ENCODE measurements around the gene NSD2.
"Not testable (repeated sequence)": the region's sequence is repeated elsewhere in the genome, so short reads cannot be mapped to it uniquely, and the experiment has no call there.

The NSD2 gene

GRCh38 chr4:1984406-1985191 lies 113.4 kb downstream of the NSD2 start:
- DNase-seq (ENCODE audit: low read depth, low spot score): no peak

DNA sequence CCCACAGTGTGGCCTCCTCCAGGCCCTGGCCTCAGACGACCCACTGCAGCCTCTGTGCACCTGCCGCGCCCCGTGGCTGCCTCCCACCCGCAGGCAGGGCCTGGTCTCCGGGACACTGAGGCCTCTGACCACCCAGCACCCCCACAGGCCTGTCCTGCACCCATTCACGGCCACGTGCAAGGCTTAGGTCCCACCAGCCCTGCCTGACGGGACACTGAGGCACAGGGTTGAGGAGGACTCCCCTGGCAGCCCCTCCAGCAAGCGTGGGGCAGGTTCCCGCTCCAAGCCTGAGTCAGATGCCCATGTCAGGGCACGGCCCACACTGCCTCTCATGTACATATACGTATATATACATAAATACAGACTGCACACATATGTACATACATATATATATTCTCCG lies 114.1 kb downstream of the NSD2 start:
- no peak for DNase-seq (ENCODE audit: low read depth, low spot score)

DNA sequence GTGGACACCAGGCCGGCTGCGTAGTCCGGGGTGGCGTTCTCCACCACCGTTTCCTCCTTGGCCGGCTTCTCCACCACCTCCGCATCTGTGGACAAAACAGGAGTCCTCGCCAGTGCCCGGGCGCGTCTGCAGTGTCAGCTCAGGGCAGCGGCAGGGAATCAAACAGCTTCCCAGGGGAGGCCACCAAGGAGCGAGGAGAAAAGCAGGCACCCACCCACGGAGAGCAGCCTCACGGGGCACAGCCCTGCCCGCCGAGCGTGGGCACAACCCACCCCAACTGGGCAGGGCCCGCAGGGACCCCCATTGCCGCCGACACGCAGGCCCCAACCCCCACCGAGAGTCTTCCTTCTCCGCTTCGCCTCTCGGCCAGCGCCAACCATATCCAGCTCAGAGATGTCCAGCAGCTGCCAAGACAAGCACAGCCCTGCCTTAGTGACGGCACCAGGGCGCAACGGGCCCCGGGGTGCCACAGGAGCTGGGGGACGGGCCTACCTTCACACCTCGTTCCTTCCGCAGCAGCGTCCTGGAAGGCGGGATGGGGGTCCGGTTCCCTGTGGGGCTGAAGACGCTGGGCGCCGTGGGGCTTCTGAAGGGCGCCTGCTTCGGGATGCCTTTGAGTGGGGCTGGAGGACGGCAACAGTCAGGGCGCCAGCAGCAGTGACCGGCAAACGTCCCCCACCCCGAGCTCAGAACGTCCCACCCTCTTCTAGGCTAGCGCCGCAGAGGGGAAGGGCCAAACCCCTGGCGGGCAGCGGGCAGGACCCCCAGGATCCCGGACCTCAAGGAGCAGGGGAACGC lies 114.8 kb downstream of the NSD2 start:
- DNase-seq (ENCODE audit: low read depth, low spot score): no peak

GRCh38 chr4:1986578-1987210 lies 115.5 kb downstream of the NSD2 start:
- no peak for DNase-seq (ENCODE audit: low read depth, low spot score)

DNA sequence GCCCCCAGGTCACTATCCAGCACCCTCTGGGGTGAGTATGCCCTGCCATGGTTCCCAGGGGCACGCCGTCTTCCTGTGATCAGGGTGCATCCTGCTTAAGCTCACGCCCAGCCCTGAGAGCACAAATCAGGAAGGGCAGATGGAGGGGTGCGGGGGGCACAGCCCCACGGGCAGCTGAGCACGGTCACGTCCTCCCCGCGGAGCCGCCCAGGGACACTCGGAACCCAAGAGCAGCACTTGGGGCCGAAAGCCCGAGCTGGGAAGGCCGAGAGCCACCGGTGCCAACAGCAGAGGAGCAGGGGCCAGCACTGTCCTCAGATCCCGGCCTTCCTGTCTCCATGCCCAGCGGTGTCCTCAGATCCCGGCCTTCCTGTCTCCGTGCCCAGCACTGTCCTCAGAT lies 116.1 kb downstream of the NSD2 start:
- DNase-seq (ENCODE audit: low read depth, low spot score): no peak

GRCh38 chr4:1987721-1988326 lies 116.6 kb downstream of the NSD2 start:
- DNase-seq (ENCODE audit: low read depth, low spot score): no peak

DNA sequence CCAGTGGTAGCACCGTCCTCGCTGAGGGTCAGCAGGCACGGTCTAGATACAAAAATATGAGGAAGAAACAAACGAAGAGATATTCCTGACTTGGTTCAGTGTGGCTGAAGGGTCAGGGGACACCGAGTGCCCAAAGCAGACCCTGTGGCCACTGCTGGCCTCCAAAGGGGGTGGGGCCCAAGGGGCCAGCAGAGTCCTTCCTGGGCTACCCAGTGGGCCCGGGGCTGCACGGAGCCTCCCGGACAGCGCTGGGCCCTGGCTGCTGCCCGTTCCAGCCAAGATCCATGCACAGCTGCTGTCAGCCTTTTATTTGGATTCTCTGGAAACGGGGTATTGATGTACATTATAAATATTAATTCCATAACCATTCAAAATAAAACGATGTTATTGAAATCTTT lies 117.1 kb downstream of the NSD2 start:
- no peak for DNase-seq (ENCODE audit: low read depth, low spot score)

- no peak for DNase-seq (ENCODE audit: low read depth, low spot score)
Measured at GRCh38 chr4:1989533-1990347, 118.5 kb downstream of the NSD2 start.

DNA sequence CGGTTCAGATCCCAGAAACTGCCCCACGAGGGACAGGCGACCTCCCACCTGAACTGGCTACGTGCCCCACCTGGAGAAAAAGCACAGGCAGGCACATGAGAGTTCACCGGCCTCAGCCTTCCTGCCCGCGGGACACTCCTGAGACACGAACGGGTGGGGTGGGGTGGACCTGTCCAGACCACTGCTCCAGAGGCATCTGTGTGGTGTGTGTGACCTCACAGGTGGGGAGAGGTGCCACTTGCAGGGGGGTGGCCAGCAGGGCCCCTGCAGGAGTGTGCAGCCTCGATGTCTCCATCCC lies 119.1 kb downstream of the NSD2 start:
- DNase-seq (ENCODE audit: low read depth, low spot score): no peak

DNA sequence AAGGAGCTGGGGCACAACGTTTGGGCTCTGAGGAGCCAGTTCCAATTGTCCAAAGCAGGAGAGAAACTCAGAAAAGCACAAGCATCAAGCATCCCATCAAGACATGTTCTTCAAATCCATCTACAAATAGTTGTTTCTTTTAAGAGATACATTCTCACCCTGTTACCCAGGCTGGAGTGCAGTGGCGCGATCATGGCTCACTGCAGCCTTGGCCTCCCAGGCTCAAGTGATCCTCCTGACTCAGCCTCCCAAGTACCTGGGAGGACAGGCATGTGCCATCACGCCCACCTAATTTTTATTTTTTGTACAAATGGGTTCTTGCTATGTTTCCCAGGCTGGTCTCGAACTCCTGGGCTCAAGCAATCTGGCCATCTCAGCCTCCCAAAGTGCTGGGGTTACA lies 119.5 kb downstream of the NSD2 start:
- DNase-seq (ENCODE audit: low read depth, low spot score): no peak

DNA sequence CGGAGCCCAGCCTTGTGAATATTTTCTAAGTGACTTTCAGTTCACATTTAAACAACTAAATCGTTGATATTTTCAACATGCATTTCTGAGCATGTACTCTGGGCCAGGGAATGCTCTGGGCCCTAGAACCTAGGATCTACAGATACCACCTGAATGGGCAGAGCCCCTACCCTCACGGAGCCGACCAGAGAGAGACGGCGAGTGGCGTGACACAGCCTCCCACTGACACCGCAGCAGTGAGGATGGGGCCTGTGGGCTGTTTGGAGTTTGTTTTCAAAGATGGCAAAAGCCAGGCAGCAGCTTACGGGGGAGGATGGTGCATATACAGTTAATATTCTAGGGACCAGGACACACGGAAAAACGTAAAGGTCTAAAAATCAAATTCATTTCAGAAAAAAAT lies 119.9 kb downstream of the NSD2 start:
- DNase-seq (ENCODE audit: low read depth, low spot score): no peak

DNA sequence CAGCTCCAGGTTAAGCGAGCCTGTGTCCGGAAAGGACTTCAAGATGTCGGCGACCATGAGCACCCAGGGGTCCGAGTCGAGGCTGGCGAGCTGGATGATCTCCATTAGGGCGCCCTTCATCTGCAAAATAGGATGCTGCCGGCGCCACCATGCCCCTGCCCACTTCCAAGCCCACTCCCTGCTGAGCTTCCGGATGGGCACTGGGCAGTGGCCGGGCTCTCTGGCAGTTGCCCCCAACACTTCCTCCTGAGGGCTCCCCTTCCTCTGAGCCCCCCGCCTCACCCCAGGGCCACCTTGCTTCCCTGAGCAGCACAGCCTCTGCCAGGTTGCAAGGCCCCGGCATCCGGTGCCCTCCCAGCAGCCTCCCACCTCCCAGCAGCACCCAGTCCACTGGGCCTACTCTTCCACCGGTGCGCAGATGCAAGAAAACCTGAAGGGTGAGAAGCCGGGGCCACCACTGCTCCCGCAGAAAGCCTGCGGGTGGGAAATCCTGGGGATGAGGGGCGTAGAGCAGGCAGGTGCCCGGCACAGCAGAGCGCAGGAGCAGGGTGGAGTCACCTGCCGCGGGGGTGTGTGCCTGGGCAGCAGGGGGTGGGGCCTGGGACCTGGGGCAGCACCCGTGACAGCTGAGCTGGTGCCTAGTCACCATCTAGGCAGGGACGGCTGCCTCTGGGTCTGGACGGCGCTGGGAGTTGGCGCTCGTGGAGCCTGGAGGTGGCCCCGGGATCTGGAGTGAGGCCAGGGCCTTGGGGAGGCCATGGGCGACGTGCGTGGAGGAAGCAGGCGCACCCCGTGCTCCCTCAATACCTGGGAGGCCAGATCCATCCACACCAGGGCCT lies 120.6 kb downstream of the NSD2 start:
- DNase-seq (ENCODE audit: low read depth, low spot score): no peak

DNA sequence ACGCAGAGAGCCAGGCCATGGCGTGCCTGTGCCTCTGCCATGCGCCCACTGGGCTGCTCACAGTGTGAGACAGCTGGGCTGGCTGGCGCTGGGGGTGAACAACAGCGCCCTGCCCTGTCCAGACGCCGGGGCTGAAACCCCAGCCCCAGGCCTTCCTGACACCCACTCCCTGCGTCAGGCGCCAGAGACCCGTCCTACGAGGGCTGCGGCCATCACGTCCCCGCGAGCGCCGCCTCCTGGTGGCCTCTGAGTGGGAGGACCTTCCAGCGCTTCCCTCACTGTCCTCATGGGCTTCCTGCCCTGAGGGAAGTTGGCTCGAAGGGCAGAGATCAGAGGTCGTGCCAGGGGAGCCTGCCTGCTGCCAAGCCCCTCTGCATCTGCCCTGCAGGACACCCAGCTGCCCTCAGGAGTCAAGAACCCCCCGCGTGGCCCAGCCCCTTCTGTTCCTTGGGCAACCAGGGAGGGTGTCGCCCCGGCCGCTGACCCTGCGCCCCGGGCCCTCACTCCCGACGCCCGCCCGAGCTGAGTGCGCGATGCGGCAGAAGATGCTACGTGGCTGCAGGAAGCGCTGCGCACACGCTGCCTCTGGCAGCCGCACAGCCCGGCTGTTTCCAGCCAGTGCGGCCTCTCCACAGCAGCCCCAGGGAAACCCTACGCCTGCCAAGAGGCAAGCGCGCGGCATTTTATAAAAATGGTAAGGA lies 121.4 kb downstream of the NSD2 start:
- no peak for DNase-seq (ENCODE audit: low read depth, low spot score)

DNA sequence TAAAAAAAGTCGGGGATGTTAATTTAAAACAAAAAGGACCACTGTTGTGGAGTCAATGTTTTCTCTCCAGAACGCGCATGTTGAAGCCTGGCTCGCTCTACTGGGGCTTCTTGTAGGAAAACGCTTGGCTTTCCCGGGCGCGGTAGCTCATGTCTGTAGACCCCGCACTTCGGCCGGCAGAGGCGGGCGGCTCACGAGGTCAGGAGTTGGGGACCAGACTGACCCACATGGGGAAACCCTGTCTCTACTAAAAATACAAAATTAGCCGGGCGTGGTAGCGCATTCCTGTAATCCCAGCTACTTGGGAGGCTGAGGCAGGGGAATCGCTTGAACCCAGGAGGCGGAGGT lies 122.0 kb downstream of the NSD2 start:
- DNase-seq (ENCODE audit: low read depth, low spot score): no peak

GRCh38 chr4:1993718-1994516 lies 122.7 kb downstream of the NSD2 start:
- not testable (repeated sequence) for DNase-seq (ENCODE audit: low read depth, low spot score)

DNA sequence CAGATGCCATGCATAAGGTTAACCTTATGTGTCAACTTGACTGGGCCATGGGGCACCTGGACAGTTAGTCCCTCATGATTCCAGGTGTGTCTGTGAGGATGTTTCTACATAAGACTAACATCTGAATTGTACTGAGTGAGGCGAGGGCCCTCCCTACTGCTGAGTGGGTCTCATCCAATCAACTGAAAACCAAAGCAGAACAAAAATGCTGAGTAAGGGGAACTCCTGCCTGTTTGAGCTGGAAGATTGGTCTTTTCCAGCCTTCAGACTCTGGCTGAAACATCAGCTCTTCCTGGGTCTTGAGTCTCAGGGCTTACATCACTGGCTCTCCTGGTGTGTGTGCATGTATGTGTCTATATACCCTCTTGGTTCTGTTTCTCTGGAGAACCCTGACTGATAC lies 123.7 kb downstream of the NSD2 start:
- DNase-seq (ENCODE audit: low read depth, low spot score): no peak

GRCh38 chr4:1996866-1997611 lies 125.8 kb downstream of the NSD2 start:
- no peak for DNase-seq (ENCODE audit: low read depth, low spot score)

DNA sequence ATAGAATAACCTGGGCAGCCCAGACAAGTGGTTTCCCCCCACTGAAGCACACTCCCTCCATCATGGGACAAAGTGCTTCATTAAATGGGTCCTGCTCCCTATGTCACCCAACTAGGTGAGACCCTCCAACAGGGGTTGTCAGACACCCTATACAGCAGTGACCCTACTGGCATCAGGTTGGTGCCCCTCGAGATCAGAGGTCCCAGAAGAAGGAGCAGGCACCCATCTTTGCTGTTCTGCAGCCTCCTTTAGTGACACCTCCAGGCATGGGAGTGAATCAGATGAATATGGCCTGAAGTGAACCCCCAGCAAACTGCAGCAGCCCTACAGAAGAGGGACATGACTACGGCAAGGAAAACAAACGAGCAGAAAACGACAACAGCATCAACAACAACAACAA lies 126.5 kb downstream of the NSD2 start:
- DNase-seq (ENCODE audit: low read depth, low spot score): no peak

GRCh38 chr4:1998296-1998695 lies 127.1 kb downstream of the NSD2 start:
- DNase-seq (ENCODE audit: low read depth, low spot score): no peak
